HEK293 (cell line): ENCODE measurements around the gene IGSF21.

Experiments used
- CTCF ChIA-PET: fragments of 350-600 bp; formaldehyde crosslinking; extraction: SDS; loops from one replicate; lab custom pipeline; 2021; ENCODE audit warnings: antibody characterized with exemption; lab: Yijun Ruan, JAX
- POLR2A ChIA-PET: fragments of 300-600 bp; formaldehyde crosslinking; extraction: SDS; loops from one replicate; lab custom pipeline; 2020; ENCODE audit warnings: antibody characterized with exemption, inconsistent platforms; lab: Yijun Ruan, JAX
- H3K27ac ChIP-seq: fragments of 200-500 bp; sonication (Bioruptor generic); 2 replicates; pipeline ENCODE4 v1.5.1; 2014; ENCODE audit warnings: low read depth, low read length, control low read depth, inconsistent platforms; ENCODE audit errors: extremely low read depth
- H3K36me3 ChIP-seq, 2 experiments: fragments of 200-500 bp in 1 of 2; sonication (Bioruptor generic) in 1 of 2; 1 replicate in 1 of 2; 2 replicates in 1 of 2; pipeline ENCODE4 v1.5.1; 2014 to 2017; ENCODE audit warnings: inconsistent platforms in 2 of 2, low read length in 2 of 2; ENCODE audit not compliant: control insufficient read depth in 2 of 2, insufficient read depth in 1 of 2
- H3K4me1 ChIP-seq: fragments of 200-500 bp; sonication (Bioruptor generic); 2 replicates; pipeline ENCODE4 v1.5.1; 2014; ENCODE audit warnings: mild to moderate bottlenecking, low read length, inconsistent platforms; ENCODE audit not compliant: control insufficient read depth, insufficient read depth
- H3K4me3 ChIP-seq: 2 replicates; pipeline ENCODE4 v1.5.1; 2011; ENCODE audit warnings: low read depth, mild to moderate bottlenecking, control low read depth, low read length, moderate library complexity
- H3K9me3 ChIP-seq: fragments of 200-500 bp; sonication (Bioruptor generic); 2 replicates; pipeline ENCODE4 v1.5.1; 2014; ENCODE audit warnings: low read depth, low read length, inconsistent platforms; ENCODE audit not compliant: control insufficient read depth, insufficient read depth
- SETDB1 ChIP-seq: IDR thresholded peaks from one replicate; pipeline ENCODE4 v1.6.1; 2017; ENCODE audit warnings: mild to moderate bottlenecking, low read length, moderate library complexity, mixed read lengths; ENCODE audit not compliant: insufficient read length
- YY1 ChIP-seq: fragments of 450-650 bp; formaldehyde crosslinking; IDR thresholded peaks from 2 replicates; pipeline ENCODE4 v1.5.1; 2018; ENCODE audit warnings: missing biosample characterization, missing genetic modification characterization
- ZNF2 ChIP-seq: fragments of 450-650 bp; formaldehyde crosslinking; IDR thresholded peaks from 2 replicates; pipeline ENCODE4 v1.5.1; 2016; ENCODE audit warnings: missing biosample characterization, missing genetic modification characterization
- ZNF248 ChIP-seq: fragments of 450-650 bp; formaldehyde crosslinking; IDR thresholded peaks from 2 replicates; pipeline ENCODE4 v1.5.1; 2017; ENCODE audit warnings: missing biosample characterization, missing genetic modification characterization
- ZNF585B ChIP-seq: fragments of 450-650 bp; formaldehyde crosslinking; IDR thresholded peaks from 2 replicates; pipeline ENCODE4 v1.5.1; 2016; ENCODE audit warnings: missing biosample characterization, missing genetic modification characterization
- ZNF596 ChIP-seq: fragments of 450-650 bp; IDR thresholded peaks from 2 replicates; pipeline ENCODE4 v1.5.0; 2018; ENCODE audit warnings: missing biosample characterization, mild to moderate bottlenecking, missing genetic modification characterization, moderate library complexity
- ZNF785 ChIP-seq: fragments of 450-650 bp; formaldehyde crosslinking; IDR thresholded peaks from 2 replicates; pipeline ENCODE4 v1.5.1; 2016; ENCODE audit warnings: missing biosample characterization, missing genetic modification characterization
- ZNF792 ChIP-seq: fragments of 450-650 bp; formaldehyde crosslinking; IDR thresholded peaks from 2 replicates; pipeline ENCODE4 v1.5.1; 2016; ENCODE audit warnings: missing biosample characterization, missing genetic modification characterization
- TF ChIP-seq, protein P1 (sequence below): fragments of 450-650 bp; formaldehyde crosslinking; IDR thresholded peaks from 2 replicates; pipeline ENCODE4 v1.5.1; 2016; ENCODE audit warnings: missing biosample characterization, missing genetic modification characterization
- TF ChIP-seq, protein P2 (sequence below): fragments of 450-650 bp; IDR thresholded peaks from 2 replicates; pipeline ENCODE4 v1.5.1; 2018; ENCODE audit warnings: missing biosample characterization, missing genetic modification characterization
- TF ChIP-seq, protein P3 (sequence below): fragments of 450-650 bp; formaldehyde crosslinking; conservative IDR thresholded peaks from 2 replicates; pipeline ENCODE4 v1.5.1; 2016; ENCODE audit warnings: low read depth, missing biosample characterization, missing genetic modification characterization
- TF ChIP-seq, protein P4 (sequence below): fragments of 450-650 bp; formaldehyde crosslinking; IDR thresholded peaks from 2 replicates; pipeline ENCODE4 v1.5.1; 2016; ENCODE audit warnings: missing biosample characterization, missing genetic modification characterization

IGSF21 gene

DNA sequence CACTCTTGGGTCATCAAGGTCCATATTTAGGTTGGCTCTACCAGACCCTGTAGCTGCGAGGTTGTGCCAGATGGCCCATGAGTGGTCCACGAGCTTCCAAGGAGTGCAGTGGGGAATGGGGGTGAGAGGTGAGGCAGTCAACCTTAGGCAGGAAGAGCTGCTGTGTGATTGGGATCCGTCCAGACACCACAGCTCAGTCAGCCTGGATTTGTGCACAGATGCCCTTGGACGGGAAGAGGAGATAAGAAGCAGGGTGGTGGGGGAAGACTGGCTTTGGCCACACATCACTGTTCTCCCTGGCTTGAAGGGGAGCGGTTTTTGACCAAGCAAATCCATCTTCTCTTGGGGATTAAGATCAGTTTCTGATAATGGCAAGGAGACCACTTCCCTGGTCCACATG lies 130.6 kb downstream of the IGSF21 start:
- no peaks in the 10 kb centered on the region for H3K36me3 ChIP-seq
- POLR2A ChIA-PET: no interaction called here
- no peak for TF ChIP-seq ZNF785 (tag by site-specific recombination)
- no peak for TF ChIP-seq SETDB1
- TF ChIP-seq, protein P1, sequence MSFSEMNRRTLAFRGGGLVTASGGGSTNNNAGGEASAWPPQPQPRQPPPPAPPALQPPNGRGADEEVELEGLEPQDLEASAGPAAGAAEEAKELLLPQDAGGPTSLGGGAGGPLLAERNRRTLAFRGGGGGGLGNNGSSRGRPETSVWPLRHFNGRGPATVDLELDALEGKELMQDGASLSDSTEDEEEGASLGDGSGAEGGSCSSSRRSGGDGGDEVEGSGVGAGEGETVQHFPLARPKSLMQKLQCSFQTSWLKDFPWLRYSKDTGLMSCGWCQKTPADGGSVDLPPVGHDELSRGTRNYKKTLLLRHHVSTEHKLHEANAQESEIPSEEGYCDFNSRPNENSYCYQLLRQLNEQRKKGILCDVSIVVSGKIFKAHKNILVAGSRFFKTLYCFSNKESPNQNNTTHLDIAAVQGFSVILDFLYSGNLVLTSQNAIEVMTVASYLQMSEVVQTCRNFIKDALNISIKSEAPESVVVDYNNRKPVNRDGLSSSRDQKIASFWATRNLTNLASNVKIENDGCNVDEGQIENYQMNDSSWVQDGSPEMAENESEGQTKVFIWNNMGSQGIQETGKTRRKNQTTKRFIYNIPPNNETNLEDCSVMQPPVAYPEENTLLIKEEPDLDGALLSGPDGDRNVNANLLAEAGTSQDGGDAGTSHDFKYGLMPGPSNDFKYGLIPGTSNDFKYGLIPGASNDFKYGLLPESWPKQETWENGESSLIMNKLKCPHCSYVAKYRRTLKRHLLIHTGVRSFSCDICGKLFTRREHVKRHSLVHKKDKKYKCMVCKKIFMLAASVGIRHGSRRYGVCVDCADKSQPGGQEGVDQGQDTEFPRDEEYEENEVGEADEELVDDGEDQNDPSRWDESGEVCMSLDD (tag by site-specific recombination): no peak
- no peak for TF ChIP-seq ZNF792 (tag by site-specific recombination)
- TF ChIP-seq ZNF585B (tag by site-specific recombination): no peak
- TF ChIP-seq, protein P2, sequence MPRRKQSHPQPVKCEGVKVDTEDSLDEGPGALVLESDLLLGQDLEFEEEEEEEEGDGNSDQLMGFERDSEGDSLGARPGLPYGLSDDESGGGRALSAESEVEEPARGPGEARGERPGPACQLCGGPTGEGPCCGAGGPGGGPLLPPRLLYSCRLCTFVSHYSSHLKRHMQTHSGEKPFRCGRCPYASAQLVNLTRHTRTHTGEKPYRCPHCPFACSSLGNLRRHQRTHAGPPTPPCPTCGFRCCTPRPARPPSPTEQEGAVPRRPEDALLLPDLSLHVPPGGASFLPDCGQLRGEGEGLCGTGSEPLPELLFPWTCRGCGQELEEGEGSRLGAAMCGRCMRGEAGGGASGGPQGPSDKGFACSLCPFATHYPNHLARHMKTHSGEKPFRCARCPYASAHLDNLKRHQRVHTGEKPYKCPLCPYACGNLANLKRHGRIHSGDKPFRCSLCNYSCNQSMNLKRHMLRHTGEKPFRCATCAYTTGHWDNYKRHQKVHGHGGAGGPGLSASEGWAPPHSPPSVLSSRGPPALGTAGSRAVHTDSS (tag by site-specific recombination): no peak
- TF ChIP-seq, all 188 proteins: peak for 0
- no peaks in the 10 kb centered on the region for H3K9me3 ChIP-seq
- H3K4me3 ChIP-seq: no peak overlapping the region
- H3K4me1 ChIP-seq: no peaks in the 10 kb centered on the region
- CTCF ChIA-PET: interaction anchor here (1.0 kb wide), 1 partner anchor 590 kb away, joined by 3 read pairs; no protein-coding TSS in a partner anchor
- H3K27ac ChIP-seq: no peak overlapping the region

DNA sequence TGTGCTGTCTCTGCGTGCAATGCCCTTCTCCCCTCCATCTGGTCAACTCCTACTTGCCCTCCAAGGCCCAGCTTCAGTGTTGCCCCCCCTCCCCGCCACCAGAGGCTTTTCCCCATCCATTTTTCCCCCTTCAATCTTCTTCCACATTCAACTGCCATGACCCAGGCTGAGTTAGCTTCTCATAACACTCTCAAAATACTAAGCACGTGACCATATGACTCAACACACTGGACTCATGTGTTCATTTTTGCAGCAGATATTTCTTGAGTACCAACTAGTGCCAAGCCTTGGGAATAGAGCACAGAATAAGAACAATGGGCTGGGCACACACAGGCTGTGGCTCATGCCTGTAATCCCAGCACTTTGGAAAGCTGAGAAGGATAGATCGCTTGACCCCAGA lies 132.1 kb downstream of the IGSF21 start:
- Histone ChIP-seq H3K36me3 (no peaks in the 10 kb centered on the region), H3K9me3 (no peaks in the 10 kb centered on the region), H3K27ac (no peak overlapping the region), H3K4me1 (no peaks in the 10 kb centered on the region), H3K4me3 (no peak overlapping the region)
- ChIA-PET POLR2A (no interaction called here), CTCF (interaction anchor here (1.1 kb wide), 1 partner anchor 59 kb away, joined by 3 read pairs; no protein-coding TSS in a partner anchor)
- TF ChIP-seq, protein P3, sequence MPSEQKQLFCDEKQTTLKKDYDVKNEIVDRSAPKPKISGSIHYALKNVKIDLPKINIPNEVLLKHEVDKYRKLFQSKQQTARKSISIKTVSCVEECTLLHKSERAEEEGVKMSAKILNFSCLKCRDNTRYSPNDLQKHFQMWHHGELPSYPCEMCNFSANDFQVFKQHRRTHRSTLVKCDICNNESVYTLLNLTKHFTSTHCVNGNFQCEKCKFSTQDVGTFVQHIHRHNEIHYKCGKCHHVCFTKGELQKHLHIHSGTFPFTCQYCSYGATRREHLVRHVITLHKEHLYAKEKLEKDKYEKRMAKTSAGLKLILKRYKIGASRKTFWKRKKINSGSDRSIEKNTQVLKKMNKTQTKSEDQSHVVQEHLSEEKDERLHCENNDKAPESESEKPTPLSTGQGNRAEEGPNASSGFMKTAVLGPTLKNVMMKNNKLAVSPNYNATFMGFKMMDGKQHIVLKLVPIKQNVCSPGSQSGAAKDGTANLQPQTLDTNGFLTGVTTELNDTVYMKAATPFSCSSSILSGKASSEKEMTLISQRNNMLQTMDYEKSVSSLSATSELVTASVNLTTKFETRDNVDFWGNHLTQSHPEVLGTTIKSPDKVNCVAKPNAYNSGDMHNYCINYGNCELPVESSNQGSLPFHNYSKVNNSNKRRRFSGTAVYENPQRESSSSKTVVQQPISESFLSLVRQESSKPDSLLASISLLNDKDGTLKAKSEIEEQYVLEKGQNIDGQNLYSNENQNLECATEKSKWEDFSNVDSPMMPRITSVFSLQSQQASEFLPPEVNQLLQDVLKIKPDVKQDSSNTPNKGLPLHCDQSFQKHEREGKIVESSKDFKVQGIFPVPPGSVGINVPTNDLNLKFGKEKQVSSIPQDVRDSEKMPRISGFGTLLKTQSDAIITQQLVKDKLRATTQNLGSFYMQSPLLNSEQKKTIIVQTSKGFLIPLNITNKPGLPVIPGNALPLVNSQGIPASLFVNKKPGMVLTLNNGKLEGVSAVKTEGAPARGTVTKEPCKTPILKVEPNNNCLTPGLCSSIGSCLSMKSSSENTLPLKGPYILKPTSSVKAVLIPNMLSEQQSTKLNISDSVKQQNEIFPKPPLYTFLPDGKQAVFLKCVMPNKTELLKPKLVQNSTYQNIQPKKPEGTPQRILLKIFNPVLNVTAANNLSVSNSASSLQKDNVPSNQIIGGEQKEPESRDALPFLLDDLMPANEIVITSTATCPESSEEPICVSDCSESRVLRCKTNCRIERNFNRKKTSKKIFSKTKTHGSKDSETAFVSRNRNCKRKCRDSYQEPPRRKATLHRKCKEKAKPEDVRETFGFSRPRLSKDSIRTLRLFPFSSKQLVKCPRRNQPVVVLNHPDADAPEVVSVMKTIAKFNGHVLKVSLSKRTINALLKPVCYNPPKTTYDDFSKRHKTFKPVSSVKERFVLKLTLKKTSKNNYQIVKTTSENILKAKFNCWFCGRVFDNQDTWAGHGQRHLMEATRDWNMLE (tag by site-specific recombination): 0 out of 2 replicates have a peak, but pooled peaks have one; percentile 26
- TF ChIP-seq, protein P4, sequence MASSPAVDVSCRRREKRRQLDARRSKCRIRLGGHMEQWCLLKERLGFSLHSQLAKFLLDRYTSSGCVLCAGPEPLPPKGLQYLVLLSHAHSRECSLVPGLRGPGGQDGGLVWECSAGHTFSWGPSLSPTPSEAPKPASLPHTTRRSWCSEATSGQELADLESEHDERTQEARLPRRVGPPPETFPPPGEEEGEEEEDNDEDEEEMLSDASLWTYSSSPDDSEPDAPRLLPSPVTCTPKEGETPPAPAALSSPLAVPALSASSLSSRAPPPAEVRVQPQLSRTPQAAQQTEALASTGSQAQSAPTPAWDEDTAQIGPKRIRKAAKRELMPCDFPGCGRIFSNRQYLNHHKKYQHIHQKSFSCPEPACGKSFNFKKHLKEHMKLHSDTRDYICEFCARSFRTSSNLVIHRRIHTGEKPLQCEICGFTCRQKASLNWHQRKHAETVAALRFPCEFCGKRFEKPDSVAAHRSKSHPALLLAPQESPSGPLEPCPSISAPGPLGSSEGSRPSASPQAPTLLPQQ (tag by site-specific recombination): 0 out of 2 replicates have a peak, but pooled peaks have one; percentile 0
- no peak for TF ChIP-seq ZNF596 (tag by site-specific recombination)

DNA sequence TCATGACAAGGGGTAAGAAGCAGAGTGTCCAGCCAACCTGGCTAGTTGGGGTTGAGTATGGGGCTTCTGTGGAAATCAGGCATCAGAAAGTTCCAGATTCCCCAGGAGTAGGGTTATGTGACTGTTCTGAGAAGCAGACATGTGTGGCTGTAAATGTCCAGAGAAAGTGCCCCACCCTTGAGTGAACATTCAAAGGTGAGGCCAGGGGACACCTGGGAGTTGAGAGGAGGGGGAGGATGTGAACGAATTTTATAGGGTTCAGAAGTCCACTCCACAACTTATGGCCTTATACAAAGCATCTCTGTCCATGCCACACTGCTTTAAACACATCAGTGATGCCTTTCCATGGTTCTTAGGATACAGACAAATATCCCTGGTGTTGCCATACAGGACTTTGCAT lies 133.3 kb downstream of the IGSF21 start:
- Histone ChIP-seq H3K27ac (no peak overlapping the region), H3K4me3 (no peak overlapping the region), H3K36me3 (no peaks in the 10 kb centered on the region), H3K9me3 (no peaks in the 10 kb centered on the region), H3K4me1 (no peaks in the 10 kb centered on the region)
- ChIA-PET POLR2A (no interaction called here), CTCF (interaction anchor here (0.7 kb wide), 1 partner anchor 1749 kb away, joined by 3 read pairs; no protein-coding TSS in a partner anchor)
- TF ChIP-seq ZNF2 (tag by site-specific recombination) (no peak), YY1 (tag by site-specific recombination) (no peak), ZNF248 (tag by site-specific recombination) (no peak)
